Measurements from ENCODE around the gene CLDN14. TPM values are rescaled to one million over a fixed set of nuclear protein-coding genes. Genes with fewer than 3 reads are reported as not detected.

The CLDN14 gene
- total and polyA plus RNA-seq, 8 donors, result 0.38 to 3.3 (median 0.92) TPM

GRCh38 chr21:36419996-36420395 is 59.9 kb downstream of the CLDN14 start:
- FAIRE-seq (no peak), DNase-seq (peak; percentile 67 to 86 (median 79)), ATAC-seq (peak; percentile 86 to 98 (median 96))
- TF ChIP-seq CTCF (IDR thresholded peaks at IDR 0.05), result peak; percentile 60 to 78 (median 73)
- no peaks in the 10 kb centered on the region for H3K36me3 ChIP-seq
- H3K4me3 ChIP-seq, result no peak overlapping the region
- intact Hi-C loops (cut with DNase I), result no loop called here
- no peak overlapping the region for H3K27ac ChIP-seq
- no peaks in the 10 kb centered on the region for H3K4me1 ChIP-seq
- H3K9me3 ChIP-seq, result no peaks in the 10 kb centered on the region
- 2 to 6% methylated on average over 8 of the region's 8 CpGs for whole genome bisulfite sequencing, 2 donors
- H3K27me3 ChIP-seq, result no peaks in the 10 kb centered on the region

- Histone ChIP-seq H3K4me1 (no peaks in the 10 kb centered on the region), H3K9me3 (no peaks in the 10 kb centered on the region), H3K27me3 (no peaks in the 10 kb centered on the region), H3K4me3 (no peak overlapping the region), H3K27ac (no peak overlapping the region), H3K36me3 (no peaks in the 10 kb centered on the region)
- DNase-seq (no peak), FAIRE-seq (no peak), ATAC-seq (no peak)
- WGBS, 2 donors, result 80 to 81% methylated on average over 14 of the region's 14 CpGs
- intact Hi-C loops (cut with DNase I), result no loop called here
- TF ChIP-seq CTCF (IDR thresholded peaks at IDR 0.05), result no peak
These were observed 60.7 kb downstream of the CLDN14 start for GRCh38 chr21:36419241-36419640.

DNA sequence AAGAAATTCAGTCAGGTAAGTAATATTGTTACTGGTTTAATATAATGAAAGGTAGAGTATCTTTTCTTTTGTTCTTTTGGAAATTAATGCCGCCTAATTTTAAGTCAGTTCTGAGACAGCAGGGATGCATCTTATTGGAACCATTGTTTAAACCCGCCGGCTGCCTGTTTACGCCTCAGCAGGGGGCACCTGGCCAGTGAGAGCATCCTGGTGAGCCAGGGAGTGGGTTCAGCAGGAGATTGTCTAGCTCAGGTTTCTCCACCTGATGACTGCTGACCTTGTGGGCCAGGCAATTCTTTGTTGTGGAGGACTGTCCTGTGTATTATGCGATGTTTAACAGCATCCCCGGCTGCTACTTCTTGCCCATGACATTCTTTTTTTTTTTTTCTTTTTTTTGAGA is 64.5 kb downstream of the CLDN14 start:
- no peak for FAIRE-seq

DNA sequence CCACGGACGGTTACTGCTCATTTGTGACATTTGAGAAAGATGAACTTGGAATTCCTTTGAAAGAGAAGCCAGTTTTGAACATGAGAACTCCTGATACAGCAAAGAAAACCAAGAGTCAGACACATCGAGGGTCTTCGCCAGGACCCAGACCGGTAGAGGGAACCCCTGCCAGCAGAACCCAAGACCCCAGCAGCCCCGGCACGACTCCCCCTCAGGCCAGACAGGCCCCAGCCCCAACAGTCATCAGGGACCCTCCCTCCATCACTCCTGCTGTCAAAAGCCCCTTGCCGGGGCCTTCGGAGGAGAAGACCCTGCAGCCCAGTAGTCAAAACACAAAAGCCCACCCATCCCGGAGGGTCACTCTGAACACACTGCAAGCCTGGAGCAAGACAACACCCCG is 67.0 kb downstream of the CLDN14 start:
- Histone ChIP-seq H3K4me1 (no peaks in the 10 kb centered on the region), H3K4me3 (no peak overlapping the region), H3K27ac (no peak overlapping the region), H3K27me3 (no peaks in the 10 kb centered on the region), H3K9me3 (no peaks in the 10 kb centered on the region), H3K36me3 (no peaks in the 10 kb centered on the region)
- no peak for TF ChIP-seq CTCF (IDR thresholded peaks at IDR 0.05)
- DNase-seq (no peak), ATAC-seq (no peak), FAIRE-seq (no peak)
- 89 to 97% methylated on average over 10 to 11 of the region's 11 CpGs for WGBS, 2 donors
- intact Hi-C loops (cut with DNase I), result no loop called here

More for the DNA sequence above, 64.5 kb downstream of the CLDN14 start:
- intact Hi-C loops (cut with DNase I), result no loop called here
- WGBS, 2 donors, result 92 to 93% methylated on average over 6 of the region's 6 CpGs
- no peaks in the 10 kb centered on the region for H3K27me3 ChIP-seq
- H3K4me3 ChIP-seq, result no peak overlapping the region
- ATAC-seq (no peak), DNase-seq (no peak)
- TF ChIP-seq CTCF (IDR thresholded peaks at IDR 0.05), result no peak
- H3K4me1 ChIP-seq, result no peaks in the 10 kb centered on the region
- H3K27ac ChIP-seq, result no peak overlapping the region
- no peaks in the 10 kb centered on the region for H3K9me3 ChIP-seq
- H3K36me3 ChIP-seq, result no peaks in the 10 kb centered on the region

- no peak overlapping the region for H3K27ac ChIP-seq
- no peaks in the 10 kb centered on the region for H3K27me3 ChIP-seq
- no peaks in the 10 kb centered on the region for H3K9me3 ChIP-seq
- no peaks in the 10 kb centered on the region for H3K4me1 ChIP-seq
- no peak for TF ChIP-seq CTCF (IDR thresholded peaks at IDR 0.05)
- no peak overlapping the region for H3K4me3 ChIP-seq
- ATAC-seq, result no peak
- H3K36me3 ChIP-seq, result no peaks in the 10 kb centered on the region
- no peak for FAIRE-seq
- WGBS, 2 donors, result 93 to 97% methylated on average over 10 of the region's 10 CpGs
- intact Hi-C loops (cut with DNase I), result no loop called here
- DNase-seq, result no peak
These were observed 68.6 kb downstream of the CLDN14 start for GRCh38 chr21:36411301-36411700.

Other genes with a start within 250 kb of the CLDN14 start
- gene MORC3, start 159.9 kb downstream of the CLDN14 start, total RNA-seq, result 10 to 100 TPM in 5 of 6 donors, 1 to 10 TPM in 1; 8.4 to 19.8 (median 10.9) TPM
- 10 to 100 TPM in 1 of 2 donors, 1 to 10 TPM in 1; 8.1 to 10.2 TPM for gene MORC3, start 159.9 kb downstream of the CLDN14 start, polyA plus RNA-seq
- gene CHAF1B, start 94.7 kb downstream of the CLDN14 start, total RNA-seq, result 1 to 10 TPM; 1.5 to 3.3 (median 3.1) TPM
- 1 to 10 TPM; 2.2 to 4.6 TPM for gene CHAF1B, start 94.7 kb downstream of the CLDN14 start, polyA plus RNA-seq
- gene SIM2, start 219.0 kb upstream of the CLDN14 start, total RNA-seq, result under 1 TPM in 2 of 6 donors, not detected in 4; 0.13 to 0.53 TPM
- under 1 TPM in 1 of 2 donors, not detected in 1; 0.02 TPM for gene SIM2, start 219.0 kb upstream of the CLDN14 start, polyA plus RNA-seq

Data from pancreas (tissue), 10 donors.